WTC11 (cell line): Measurements from ENCODE around the gene ING2. TPM values are rescaled to one million over a fixed set of nuclear protein-coding genes. Genes with fewer than 3 reads are reported as not detected.

Experiments
- ATAC-seq: fragments of 200-7000 bp; cut with Tn5 transposase; 2 replicates; pipeline ENCODE4 v1.10.0; 2021; ENCODE audit warnings: mild to moderate bottlenecking, moderate library complexity
- CTCF ChIA-PET: fragments of 300-600 bp; sonication (Branson Sonifier 250); formaldehyde crosslinking; loops from one replicate; lab custom pipeline; 2021; ENCODE audit warnings: antibody characterized with exemption; lab: Charles Lee
- POLR2A ChIA-PET: fragments of 350-600 bp; sonication (Branson Sonifier 250); formaldehyde crosslinking; loops from one replicate; lab custom pipeline; 2021; ENCODE audit warnings: antibody characterized with exemption; lab: Charles Lee
- DNase-seq: peaks from one replicate; pipeline ENCODE4 v3.0.0; 2021; ENCODE audit warnings: low spot score
- H3K27ac Mint-ChIP-seq: 2 replicates; pipeline ENCODE4 v1.8.0; 2021; ENCODE audit warnings: mixed read lengths
- H3K27me3 Mint-ChIP-seq: 2 replicates; pipeline ENCODE4 v1.8.0; 2021; ENCODE audit warnings: low read depth, mild to moderate bottlenecking, moderate library complexity, mixed read lengths
- H3K36me3 Mint-ChIP-seq: 2 replicates; pipeline ENCODE4 v1.8.0; 2021; ENCODE audit warnings: mixed read lengths
- H3K4me1 Mint-ChIP-seq: 2 replicates; pipeline ENCODE4 v1.8.0; 2022; ENCODE audit warnings: mixed read lengths
- H3K4me3 Mint-ChIP-seq: 2 replicates; pipeline ENCODE4 v1.8.0; 2021; ENCODE audit warnings: mild to moderate bottlenecking, moderate library complexity, mixed read lengths
- H3K9me3 Mint-ChIP-seq: 2 replicates; pipeline ENCODE4 v1.8.0; 2021; ENCODE audit warnings: mixed read lengths
- ATF3 ChIP-seq: sonication (generic); formaldehyde crosslinking; conservative IDR thresholded peaks from 2 replicates; pipeline ENCODE4 v1.8.1; 2022; ENCODE audit warnings: mild to moderate bottlenecking, missing genetic modification reagents
- CDX4 ChIP-seq: fragments of 250-450 bp; sonication (Bioruptor Pico); IDR thresholded peaks from 2 replicates; pipeline ENCODE4 v1.9.0; 2021; ENCODE audit warnings: moderate library complexity, mild to moderate bottlenecking, inconsistent platforms, borderline replicate concordance
- CTCF ChIP-seq: fragments of 200-600 bp; IDR thresholded peaks from 2 replicates; pipeline ENCODE4 v1.8.0; 2022; ENCODE audit warnings: antibody characterized with exemption
- ERG ChIP-seq: fragments of 250-450 bp; sonication (Bioruptor Pico); IDR thresholded peaks from 2 replicates; pipeline ENCODE4 v1.8.0; 2021; ENCODE audit warnings: mild to moderate bottlenecking
- GRHL2 ChIP-seq: fragments of 250-450 bp; sonication (Bioruptor Pico); IDR thresholded peaks from 2 replicates; pipeline ENCODE4 v1.8.0; 2022; ENCODE audit warnings: mild to moderate bottlenecking, moderate library complexity; ENCODE audit not compliant: insufficient replicate concordance, severe bottlenecking
- GTF2I ChIP-seq: fragments of 250-450 bp; sonication (Bioruptor Pico); conservative IDR thresholded peaks from 2 replicates; pipeline ENCODE4 v1.4.0; 2021; ENCODE audit warnings: mild to moderate bottlenecking
- HMGXB4 ChIP-seq: sonication (generic); formaldehyde crosslinking; IDR thresholded peaks from 2 replicates; pipeline ENCODE4 v1.8.1; 2023; ENCODE audit warnings: mild to moderate bottlenecking, moderate library complexity, missing genetic modification reagents
- IRF2 ChIP-seq: sonication (generic); formaldehyde crosslinking; IDR thresholded peaks from 2 replicates; pipeline ENCODE4 v1.8.0; 2022; ENCODE audit warnings: low read depth, missing genetic modification reagents, borderline replicate concordance
- KAT7 ChIP-seq: sonication (generic); formaldehyde crosslinking; IDR thresholded peaks from 2 replicates; pipeline ENCODE4 v1.8.1; 2023; ENCODE audit warnings: missing genetic modification reagents, mild to moderate bottlenecking, borderline replicate concordance
- MAX ChIP-seq: sonication (generic); formaldehyde crosslinking; IDR thresholded peaks from 2 replicates; pipeline ENCODE4 v1.8.0; 2022; ENCODE audit warnings: mild to moderate bottlenecking, missing genetic modification reagents
- NFYB ChIP-seq: sonication (generic); formaldehyde crosslinking; conservative IDR thresholded peaks from 2 replicates; pipeline ENCODE4 v1.8.0; 2022; ENCODE audit warnings: low read depth, missing genetic modification reagents
- RELA ChIP-seq: sonication (generic); formaldehyde crosslinking; IDR thresholded peaks from 2 replicates; pipeline ENCODE4 v1.8.1; 2022; ENCODE audit warnings: missing genetic modification reagents, mild to moderate bottlenecking, borderline replicate concordance
- RORB ChIP-seq: fragments of 250-450 bp; sonication (Bioruptor Pico); IDR thresholded peaks from 2 replicates; pipeline ENCODE4 v1.9.0; 2021; ENCODE audit warnings: mild to moderate bottlenecking
- SMAD4 ChIP-seq: sonication (generic); formaldehyde crosslinking; IDR thresholded peaks from 2 replicates; pipeline ENCODE4 v1.8.0; 2022; ENCODE audit warnings: mild to moderate bottlenecking, missing genetic modification reagents
- SOX15 ChIP-seq: fragments of 250-450 bp; sonication (Bioruptor Pico); IDR thresholded peaks from 2 replicates; pipeline ENCODE4 v1.9.0; 2021; ENCODE audit warnings: mild to moderate bottlenecking
- ZNF138 ChIP-seq: sonication (generic); formaldehyde crosslinking; conservative IDR thresholded peaks from 2 replicates; pipeline ENCODE4 v1.8.1; 2022; ENCODE audit warnings: mild to moderate bottlenecking, moderate library complexity, missing genetic modification reagents
- ZNF232 ChIP-seq: sonication (generic); formaldehyde crosslinking; IDR thresholded peaks from 2 replicates; pipeline ENCODE4 v1.8.0; 2022; ENCODE audit warnings: mild to moderate bottlenecking, missing genetic modification reagents
- ZNF281 ChIP-seq: sonication (generic); formaldehyde crosslinking; IDR thresholded peaks from 2 replicates; pipeline ENCODE4 v1.8.0; 2023; ENCODE audit warnings: mild to moderate bottlenecking, missing genetic modification reagents
- ZNF425 ChIP-seq: fragments of 250-450 bp; sonication (Bioruptor Pico); conservative IDR thresholded peaks from 2 replicates; pipeline ENCODE4 v1.9.0; 2021; ENCODE audit warnings: mild to moderate bottlenecking
- ZNF671 ChIP-seq: fragments of 250-450 bp; sonication (Bioruptor Pico); IDR thresholded peaks from 2 replicates; pipeline ENCODE4 v1.8.0; 2021; ENCODE audit warnings: mild to moderate bottlenecking
- total RNA-seq: library from RNA; stranded (reverse); gene quantifications from 3 replicates; pipeline ENCODE4 v1.2.3, GENCODE V29; 2021

ING2 gene
- total RNA-seq, 1 experiment from 2014 or later: 12.0 TPM

- TF ChIP-seq ZNF425 (CRISPR knock-in tag) (no peak), ZNF138 (CRISPR knock-in tag) (no peak), MAX (CRISPR knock-in tag) (no peak), ERG (CRISPR knock-in tag) (no peak), SMAD4 (no peak), RELA (CRISPR knock-in tag) (no peak), IRF2 (CRISPR knock-in tag) (no peak), GTF2I (no peak), CDX4 (no peak)
Measured at GRCh38 chr4:183508697-183509335, 4.0 kb downstream of the ING2 start (continued).

- ChIA-PET POLR2A (no interaction called here), CTCF (no interaction called here)
- no peak overlapping the region for H3K27ac Mint-ChIP-seq
- H3K9me3 Mint-ChIP-seq: no peaks in the 10 kb centered on the region
- H3K4me1 Mint-ChIP-seq: peaks cover 33% of the 10 kb centered on the region
- no peaks in the 10 kb centered on the region for H3K27me3 Mint-ChIP-seq
- TF ChIP-seq KAT7 (no peak), ATF3 (CRISPR knock-in tag) (no peak), NFYB (CRISPR knock-in tag) (no peak), ZNF281 (CRISPR knock-in tag) (no peak), SOX15 (CRISPR knock-in tag) (no peak), RELA (CRISPR knock-in tag) (no peak), SMAD4 (no peak), ZNF232 (CRISPR knock-in tag) (no peak), GRHL2 (CRISPR knock-in tag) (no peak), ZNF138 (CRISPR knock-in tag) (no peak), HMGXB4 (CRISPR knock-in tag) (no peak), RORB (no peak), CTCF (no peak), ZNF671 (CRISPR knock-in tag) (no peak)
- peaks cover 16% of the 10 kb centered on the region for H3K36me3 Mint-ChIP-seq
- no peak overlapping the region for H3K4me3 Mint-ChIP-seq
- no peak for ATAC-seq
- no peak for DNase-seq
Measured at GRCh38 chr4:183515411-183515810, 10.6 kb downstream of the ING2 start.
